GM18520 (cell line): ENCODE data around the gene G0S2.

Experiments used
- ATAC-seq: cut with Tn5 transposase; IDR thresholded peaks from one replicate; pipeline ENCODE4 v1.9.1; 2021; ENCODE audit not compliant: unreplicated experiment

The G0S2 gene

GRCh38 chr1:209715314-209715713, 40.1 kb downstream of the G0S2 start:
- ATAC-seq = no peak

GRCh38 chr1:209717818-209718217, 42.6 kb downstream of the G0S2 start:
- no peak for ATAC-seq

GRCh38 chr1:209720326-209720725, 45.1 kb downstream of the G0S2 start:
- no peak for ATAC-seq

GRCh38 chr1:209720826-209721225, 45.6 kb downstream of the G0S2 start:
- ATAC-seq = no peak

GRCh38 chr1:209721323-209721722, 46.1 kb downstream of the G0S2 start:
- no peak for ATAC-seq

- ATAC-seq = no peak
These were observed 48.1 kb downstream of the G0S2 start for GRCh38 chr1:209723265-209723664.

- ATAC-seq = peak; percentile 49
These were observed 48.8 kb downstream of the G0S2 start for GRCh38 chr1:209723756-209724693.
